Vagina (tissue), 2 donors: Measurements from ENCODE around the gene NLGN4X.

Source experiments
- CTCF ChIP-seq, 3 experiments: fragments of 450-650 bp in 2 of 3; fragments of 200-600 bp in 1 of 3; sonication (generic) in 1 of 3; IDR thresholded peaks; one replicate each; pipeline ENCODE4 v1.5.1; 2017 to 2019; ENCODE audit warnings: antibody characterized with exemption in 3 of 3, mild to moderate bottlenecking in 2 of 3, moderate library complexity in 2 of 3
- POLR2A ChIP-seq, 2 donors: fragments of 450-650 bp; IDR thresholded peaks; one replicate each; pipeline ENCODE4 v1.6.1; 2017; ENCODE audit warnings: antibody characterized with exemption in 2 of 2, mild to moderate bottlenecking in 2 of 2, moderate library complexity in 2 of 2
- POLR2AphosphoS5 ChIP-seq, 2 donors: sonication (generic); formaldehyde crosslinking; IDR thresholded peaks; one replicate each; pipeline ENCODE4 v1.9.0; 2017; ENCODE audit warnings: antibody characterized with exemption in 2 of 2, mild to moderate bottlenecking in 2 of 2, low read depth in 1 of 2; ENCODE audit not compliant: insufficient read depth in 1 of 2

GRCh38 chrX:6149060-6149872, 79.4 kb downstream of the NLGN4X start:
- no peak for TF ChIP-seq CTCF (IDR thresholded peaks at IDR 0.05)
- TF ChIP-seq POLR2A (IDR thresholded peaks at IDR 0.05) = no peak
- no peak for TF ChIP-seq POLR2AphosphoS5 (IDR thresholded peaks at IDR 0.05; ENCODE audit: insufficient read depth in 1 of 2, low read depth in 1 of 2)
